ENCODE measurements around the gene EXOC6. TPM values are rescaled to one million over a fixed set of nuclear protein-coding genes. Genes with fewer than 3 reads are reported as not detected.
A peak's percentile ranks its signal among the peaks of the same experiment; 100 is the strongest.

The EXOC6 gene
- total RNA-seq, 4 donors from 2014 or later: 14.1 to 34.9 (median 16.2) TPM

GRCh38 chr10:93039110-93039509 lies 190.8 kb downstream of the EXOC6 start:
- 93% methylated on average over 1 of the region's 1 CpG for WGBS
- intact Hi-C loops (cut with DNase I): no loop called here

GRCh38 chr10:93039721-93040120 lies 191.4 kb downstream of the EXOC6 start:
- H3K36me3 ChIP-seq: peaks cover 0 to 4% (median 0%) of the 10 kb centered on the region in 4 donors
- 55% methylated on average over 3 of the region's 3 CpGs for WGBS
- peaks cover 0 to 1% (median under 1%) of the 10 kb centered on the region in 4 donors for H3K4me1 ChIP-seq
- H3K4me3 ChIP-seq: no peak overlapping the region
- no peak for DNase-seq (ENCODE audit: extremely low spot score)
- no peak for TF ChIP-seq EP300 (IDR thresholded peaks at IDR 0.05)
- peak in 1 of 3 experiments; percentile 14 for TF ChIP-seq CTCF (IDR thresholded peaks at IDR 0.05)
- TF ChIP-seq POLR2A (IDR thresholded peaks at IDR 0.05; ENCODE audit: low read depth): no peak
- no peak overlapping the region for H3K27ac ChIP-seq (replicated peaks in 1 of 4)
- H3K9me3 ChIP-seq: no peaks in the 10 kb centered on the region
- no peaks in the 10 kb centered on the region for H3K27me3 ChIP-seq
- intact Hi-C loops (cut with DNase I): no loop called here

More at GRCh38 chr10:93039110-93039509, 190.8 kb downstream of the EXOC6 start:
- TF ChIP-seq EP300 (IDR thresholded peaks at IDR 0.05) (no peak), POLR2A (IDR thresholded peaks at IDR 0.05; ENCODE audit: low read depth) (no peak), CTCF (IDR thresholded peaks at IDR 0.05) (no peak), POLR2AphosphoS5 (IDR thresholded peaks at IDR 0.05) (no peak)
- Histone ChIP-seq H3K27me3 (no peaks in the 10 kb centered on the region), H3K36me3 (peaks cover 0 to 4% (median 0%) of the 10 kb centered on the region in 4 donors), H3K4me3 (no peak overlapping the region), H3K9me3 (no peaks in the 10 kb centered on the region), H3K27ac (replicated peaks in 1 of 4) (no peak overlapping the region), H3K4me1 (peaks cover 0 to 7% (median 3%) of the 10 kb centered on the region in 4 donors)
- no peak for DNase-seq (ENCODE audit: extremely low spot score)

GRCh38 chr10:93054486-93054885 lies 206.2 kb downstream of the EXOC6 start:
- H3K4me3 ChIP-seq: no peak overlapping the region
- WGBS: 93% methylated on average over 3 of the region's 3 CpGs
- H3K36me3 ChIP-seq: peaks cover 0 to 15% (median 4%) of the 10 kb centered on the region in 4 donors
- intact Hi-C loops (cut with DNase I): no loop called here
- H3K27ac ChIP-seq (replicated peaks in 1 of 4): no peak overlapping the region
- peaks cover 0 to 34% (median 6%) of the 10 kb centered on the region in 4 donors for H3K27me3 ChIP-seq
- H3K9me3 ChIP-seq: no peaks in the 10 kb centered on the region
- no peaks in the 10 kb centered on the region for H3K4me1 ChIP-seq
- no peak for DNase-seq (ENCODE audit: extremely low spot score)
- TF ChIP-seq EP300 (IDR thresholded peaks at IDR 0.05) (no peak), POLR2A (IDR thresholded peaks at IDR 0.05; ENCODE audit: low read depth) (no peak)

GRCh38 chr10:93058139-93058538 lies 209.8 kb downstream of the EXOC6 start:
- H3K4me1 ChIP-seq: peaks cover 18 to 32% (median 31%) of the 10 kb centered on the region in 4 donors
- no peak overlapping the region for H3K27ac ChIP-seq (replicated peaks in 1 of 4)
- H3K36me3 ChIP-seq: peaks cover 0 to 19% (median 4%) of the 10 kb centered on the region in 4 donors
- no peak for DNase-seq (ENCODE audit: extremely low spot score)
- 95% methylated on average over 3 of the region's 3 CpGs for WGBS
- intact Hi-C loops (cut with DNase I): no loop called here
- TF ChIP-seq EP300 (IDR thresholded peaks at IDR 0.05): no peak
- no peak for TF ChIP-seq POLR2A (IDR thresholded peaks at IDR 0.05; ENCODE audit: low read depth)
- no peak for TF ChIP-seq POLR2AphosphoS5 (IDR thresholded peaks at IDR 0.05)
- no peak for TF ChIP-seq CTCF (IDR thresholded peaks at IDR 0.05)
- H3K27me3 ChIP-seq: peaks cover 0 to 70% (median 8%) of the 10 kb centered on the region in 4 donors
- no peak overlapping the region for H3K4me3 ChIP-seq
- H3K9me3 ChIP-seq: no peaks in the 10 kb centered on the region

GRCh38 chr10:93059975-93060886 lies 211.9 kb downstream of the EXOC6 start, which contains the start of gene CYP26C1:
TSS of gene CYP26C1 (plus strand) at chr10:93060798. CDS start at chr10:93061264, 466 bp downstream.
- Histone ChIP-seq H3K27me3 (peaks cover 0 to 88% (median 9%) of the 10 kb centered on the region in 4 donors), H3K36me3 (peaks cover 0 to 19% (median 4%) of the 10 kb centered on the region in 4 donors), H3K4me1 (peaks cover 18 to 35% (median 33%) of the 10 kb centered on the region in 4 donors), H3K9me3 (no peaks in the 10 kb centered on the region), H3K4me3 (no peak within 1 kb of the TSS), H3K27ac (replicated peaks in 1 of 4) (no peak within 1 kb of the TSS)
- intact Hi-C loops (cut with DNase I): no loop called here
- WGBS: 55% methylated on average over 42 of the region's 67 CpGs
- no peak for TF ChIP-seq EP300 (IDR thresholded peaks at IDR 0.05)
- TF ChIP-seq CTCF (IDR thresholded peaks at IDR 0.05): no peak
- TF ChIP-seq POLR2AphosphoS5 (IDR thresholded peaks at IDR 0.05): no peak
- no peak for TF ChIP-seq POLR2A (IDR thresholded peaks at IDR 0.05; ENCODE audit: low read depth)
- no peak for DNase-seq (ENCODE audit: extremely low spot score)
